GM12801 (cell line): ENCODE results near the gene HAUS6.

Source experiments
- TF ChIP-seq, protein P1 (sequence below): IDR thresholded peaks from one replicate; pipeline ENCODE4 v1.5.1; 2011; ENCODE audit warnings: control low read depth; ENCODE audit not compliant: insufficient read length; ENCODE audit errors: extremely low read depth

The HAUS6 gene

DNA sequence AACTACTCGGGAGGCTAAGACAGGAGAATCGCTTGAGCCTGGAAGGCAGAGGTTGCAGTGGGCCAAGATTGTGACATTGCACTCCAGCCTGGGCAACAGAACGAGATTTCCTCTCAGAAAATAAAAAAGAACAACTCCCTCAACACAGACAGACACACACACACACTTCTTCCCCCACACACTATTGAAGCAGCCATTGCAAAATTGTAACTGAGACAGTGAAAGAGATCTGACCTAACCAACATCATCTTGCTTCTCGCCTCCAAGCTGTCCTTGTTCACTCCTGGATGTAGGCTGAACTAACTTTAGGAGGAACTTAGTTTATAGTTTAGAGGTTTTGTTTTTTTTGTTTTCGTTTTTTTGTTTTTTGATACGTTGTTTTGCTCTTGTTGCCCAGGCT lies 37.6 kb upstream of the HAUS6 start:
- TF ChIP-seq, protein P1, sequence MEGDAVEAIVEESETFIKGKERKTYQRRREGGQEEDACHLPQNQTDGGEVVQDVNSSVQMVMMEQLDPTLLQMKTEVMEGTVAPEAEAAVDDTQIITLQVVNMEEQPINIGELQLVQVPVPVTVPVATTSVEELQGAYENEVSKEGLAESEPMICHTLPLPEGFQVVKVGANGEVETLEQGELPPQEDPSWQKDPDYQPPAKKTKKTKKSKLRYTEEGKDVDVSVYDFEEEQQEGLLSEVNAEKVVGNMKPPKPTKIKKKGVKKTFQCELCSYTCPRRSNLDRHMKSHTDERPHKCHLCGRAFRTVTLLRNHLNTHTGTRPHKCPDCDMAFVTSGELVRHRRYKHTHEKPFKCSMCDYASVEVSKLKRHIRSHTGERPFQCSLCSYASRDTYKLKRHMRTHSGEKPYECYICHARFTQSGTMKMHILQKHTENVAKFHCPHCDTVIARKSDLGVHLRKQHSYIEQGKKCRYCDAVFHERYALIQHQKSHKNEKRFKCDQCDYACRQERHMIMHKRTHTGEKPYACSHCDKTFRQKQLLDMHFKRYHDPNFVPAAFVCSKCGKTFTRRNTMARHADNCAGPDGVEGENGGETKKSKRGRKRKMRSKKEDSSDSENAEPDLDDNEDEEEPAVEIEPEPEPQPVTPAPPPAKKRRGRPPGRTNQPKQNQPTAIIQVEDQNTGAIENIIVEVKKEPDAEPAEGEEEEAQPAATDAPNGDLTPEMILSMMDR, result no peak

DNA sequence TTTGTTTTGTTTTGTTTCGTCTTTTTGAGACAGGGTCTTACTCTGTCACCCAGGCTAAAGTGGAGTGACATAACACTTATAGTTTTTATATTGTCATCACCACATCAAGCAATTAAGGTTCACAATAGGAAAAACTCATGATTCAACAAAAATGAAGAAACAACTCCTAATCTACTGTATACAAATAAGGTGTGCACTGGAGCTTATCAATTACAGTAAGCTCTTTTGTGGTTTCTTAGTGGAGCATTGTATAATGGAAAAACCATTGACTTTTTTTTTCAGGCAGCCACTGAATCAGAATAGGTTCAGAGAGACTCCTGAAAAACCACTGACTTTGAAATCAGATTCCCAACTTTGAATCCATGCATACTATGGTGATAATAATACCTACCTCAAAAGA lies 35.4 kb upstream of the HAUS6 start:
- TF ChIP-seq, protein P1, result no peak

DNA sequence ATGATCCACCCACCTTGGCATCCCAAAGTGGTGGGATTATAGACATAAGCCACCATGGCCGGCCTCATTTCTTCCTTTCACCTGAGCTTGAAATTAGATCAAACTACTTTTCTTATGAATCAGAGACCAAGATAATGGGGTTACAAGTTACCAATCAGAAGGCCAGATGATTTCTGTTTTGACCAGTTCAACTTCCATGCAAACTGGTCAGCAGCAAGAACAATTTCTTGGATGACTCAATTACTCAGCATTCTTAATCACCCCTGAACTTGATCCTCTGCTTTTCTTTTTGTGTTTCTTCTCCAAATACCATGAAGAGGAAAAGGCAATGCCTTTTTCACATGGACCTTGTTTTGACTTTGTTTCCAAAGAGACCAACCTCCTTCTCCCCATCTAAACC lies 34.6 kb upstream of the HAUS6 start:
- TF ChIP-seq, protein P1, result no peak

DNA sequence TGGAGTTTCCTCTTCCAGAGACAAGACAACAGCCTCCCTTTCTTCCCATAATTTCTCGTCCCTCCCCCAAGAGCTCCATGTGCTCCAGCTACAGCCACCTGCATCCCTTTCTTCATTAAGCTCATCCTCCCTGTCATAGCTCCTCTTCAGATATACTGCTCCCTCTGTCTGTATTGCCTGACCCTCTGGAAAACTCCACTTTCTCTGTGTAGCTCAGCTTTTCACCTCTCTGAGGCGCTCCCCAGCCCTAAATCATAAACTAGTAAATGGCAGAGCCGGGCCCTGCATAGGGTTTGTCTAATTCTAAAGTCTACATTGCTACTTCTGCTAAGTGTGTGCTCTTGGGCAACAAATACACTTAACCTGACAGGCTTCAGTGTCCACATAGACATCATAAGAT lies 33.4 kb upstream of the HAUS6 start:
- TF ChIP-seq, protein P1, result no peak

DNA sequence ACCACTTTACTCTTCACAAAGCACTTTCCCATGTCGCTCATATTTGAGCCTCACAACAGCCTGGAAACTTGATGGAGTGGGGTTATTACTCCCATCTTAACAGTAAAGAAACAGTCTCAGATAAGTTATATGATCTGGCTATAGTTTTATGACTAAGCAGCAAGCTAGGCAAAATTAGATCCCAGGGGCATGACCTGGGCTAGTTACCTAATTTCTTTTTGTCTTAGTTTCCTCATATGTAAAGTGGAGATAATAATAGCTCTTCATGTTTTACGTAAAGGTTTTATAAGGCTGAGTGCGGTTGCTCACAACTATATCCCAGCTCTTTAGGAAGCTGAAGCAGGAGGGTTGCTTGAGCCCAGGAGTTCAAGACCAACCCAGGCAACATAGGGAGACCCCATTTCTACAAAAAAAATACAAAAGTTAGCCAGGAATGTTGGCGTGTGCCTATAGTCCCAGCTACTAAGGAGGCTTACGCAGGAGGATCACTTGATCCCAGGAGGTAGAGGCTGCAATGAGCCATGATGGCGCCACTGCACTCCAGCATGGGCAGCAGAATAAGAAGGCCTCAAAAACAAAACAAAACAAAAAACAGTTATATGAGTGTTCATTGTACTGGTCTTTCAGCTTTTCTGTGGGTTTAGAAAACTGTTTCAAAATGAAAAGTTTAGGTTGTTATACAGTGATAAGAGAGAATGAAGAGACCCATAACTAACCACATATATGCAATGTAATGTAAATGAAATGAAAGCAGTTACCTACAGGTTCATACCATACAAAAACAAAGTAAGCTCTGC lies 31.0 kb upstream of the HAUS6 start:
- TF ChIP-seq, protein P1, result no peak

DNA sequence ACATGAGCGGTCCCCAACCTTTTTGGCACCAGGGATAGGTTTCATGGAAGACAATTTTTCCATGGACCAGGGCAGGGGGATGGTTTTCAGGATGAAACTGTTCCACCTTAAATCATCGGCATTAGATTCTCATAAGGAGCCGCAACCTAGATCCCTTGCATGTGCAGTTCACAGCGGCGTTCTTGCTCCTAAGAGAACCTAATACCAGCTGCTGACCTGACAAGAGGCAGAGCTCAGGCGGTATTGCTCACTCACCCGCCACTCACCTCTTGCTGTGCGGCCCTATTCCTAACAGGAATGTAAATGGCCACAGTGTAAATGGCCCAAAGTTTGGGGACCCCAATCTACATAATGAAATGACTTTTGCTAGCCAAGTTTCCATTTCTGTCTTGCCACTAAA lies 27.7 kb upstream of the HAUS6 start:
- TF ChIP-seq, protein P1, result no peak

DNA sequence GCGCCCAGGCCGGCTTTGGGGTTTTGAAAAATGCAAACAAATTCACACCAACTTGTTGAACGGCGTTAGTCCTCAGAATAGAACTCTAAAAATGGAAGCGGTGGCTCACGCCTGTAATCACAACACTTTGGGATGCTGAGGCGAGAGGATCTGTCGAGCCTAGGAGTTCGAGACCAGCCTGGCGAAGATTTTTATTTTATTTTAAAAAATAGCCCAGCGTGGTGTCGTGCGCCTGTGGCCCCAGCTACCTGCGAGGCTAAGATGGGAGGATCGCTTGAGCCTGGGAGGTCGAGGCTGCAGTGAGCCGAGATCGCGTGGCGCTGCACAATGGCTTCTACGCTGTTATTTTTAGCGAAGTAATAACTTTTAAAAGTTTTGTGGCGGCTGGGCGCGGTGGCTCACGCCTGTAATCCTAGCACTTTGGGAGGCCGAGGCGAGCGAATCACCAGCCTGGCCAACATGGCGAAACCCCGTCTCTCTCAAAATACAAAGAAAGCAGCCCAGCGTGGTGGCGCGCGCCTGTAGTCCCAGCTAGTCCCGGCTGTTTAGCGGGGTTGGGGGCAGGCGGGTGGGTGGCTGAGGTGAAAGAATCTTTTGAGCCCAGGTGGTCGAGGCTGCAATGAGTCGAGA lies 25.3 kb upstream of the HAUS6 start:
- TF ChIP-seq, protein P1, result no peak
